GM18502 (cell line): ENCODE data around the gene PSAPL1.

Experiments used
- ATAC-seq: cut with Tn5 transposase; IDR thresholded peaks from one replicate; pipeline ENCODE4 v1.9.1; 2021; ENCODE audit warnings: mild to moderate bottlenecking; ENCODE audit not compliant: unreplicated experiment, poor library complexity

Gene PSAPL1

GRCh38 chr4:7384929-7385890 is 49.5 kb downstream of the PSAPL1 start:
- no peak for ATAC-seq

DNA sequence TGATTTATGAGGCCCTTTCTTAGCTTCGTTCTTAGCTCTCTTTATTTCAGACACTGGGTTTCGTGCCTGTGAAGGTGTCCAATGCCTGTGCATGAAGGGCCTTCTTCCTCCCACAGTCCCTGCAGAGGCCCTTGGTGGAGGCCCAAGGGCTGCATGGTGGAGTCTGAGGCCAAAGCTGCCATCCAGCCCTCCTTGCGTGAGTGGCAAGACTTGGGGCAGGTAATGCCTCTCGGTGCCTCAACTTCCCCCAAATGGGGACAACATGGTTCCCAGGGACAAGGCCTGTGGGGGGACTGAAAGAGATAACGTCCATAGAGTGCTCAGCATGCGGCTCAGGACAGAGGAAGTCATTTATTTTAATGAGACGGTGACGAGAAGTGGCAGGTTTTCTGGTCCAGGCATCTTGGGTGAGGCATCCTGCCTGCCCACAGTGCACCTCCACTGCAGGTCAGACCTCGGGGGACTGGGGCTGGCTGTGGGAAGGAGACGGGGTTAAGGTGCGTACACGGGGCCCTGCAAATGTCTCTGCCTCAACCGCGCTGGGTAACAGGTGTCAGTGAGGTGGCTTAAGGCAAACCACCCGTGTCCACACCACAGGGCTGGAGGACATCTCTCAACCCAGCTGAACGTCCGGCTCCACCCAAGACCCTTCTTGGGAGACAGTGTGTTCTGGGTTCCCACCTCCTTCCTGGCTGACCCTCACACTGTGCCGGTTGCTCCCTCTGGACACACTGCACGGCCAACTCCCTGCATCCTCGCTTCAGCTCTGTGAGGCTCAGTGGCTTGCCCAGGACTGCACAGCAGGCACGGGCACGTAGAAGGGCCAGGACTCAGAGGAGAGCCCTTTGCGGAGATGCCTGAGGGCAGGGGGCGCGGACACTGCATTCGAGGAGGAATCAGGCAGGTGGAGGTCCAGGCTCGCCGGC is 50.5 kb downstream of the PSAPL1 start:
- ATAC-seq, result no peak

GRCh38 chr4:7383266-7383665 is 51.5 kb downstream of the PSAPL1 start:
- ATAC-seq, result no peak

- ATAC-seq, result no peak
Measured at GRCh38 chr4:7382634-7383014, 52.1 kb downstream of the PSAPL1 start.

DNA sequence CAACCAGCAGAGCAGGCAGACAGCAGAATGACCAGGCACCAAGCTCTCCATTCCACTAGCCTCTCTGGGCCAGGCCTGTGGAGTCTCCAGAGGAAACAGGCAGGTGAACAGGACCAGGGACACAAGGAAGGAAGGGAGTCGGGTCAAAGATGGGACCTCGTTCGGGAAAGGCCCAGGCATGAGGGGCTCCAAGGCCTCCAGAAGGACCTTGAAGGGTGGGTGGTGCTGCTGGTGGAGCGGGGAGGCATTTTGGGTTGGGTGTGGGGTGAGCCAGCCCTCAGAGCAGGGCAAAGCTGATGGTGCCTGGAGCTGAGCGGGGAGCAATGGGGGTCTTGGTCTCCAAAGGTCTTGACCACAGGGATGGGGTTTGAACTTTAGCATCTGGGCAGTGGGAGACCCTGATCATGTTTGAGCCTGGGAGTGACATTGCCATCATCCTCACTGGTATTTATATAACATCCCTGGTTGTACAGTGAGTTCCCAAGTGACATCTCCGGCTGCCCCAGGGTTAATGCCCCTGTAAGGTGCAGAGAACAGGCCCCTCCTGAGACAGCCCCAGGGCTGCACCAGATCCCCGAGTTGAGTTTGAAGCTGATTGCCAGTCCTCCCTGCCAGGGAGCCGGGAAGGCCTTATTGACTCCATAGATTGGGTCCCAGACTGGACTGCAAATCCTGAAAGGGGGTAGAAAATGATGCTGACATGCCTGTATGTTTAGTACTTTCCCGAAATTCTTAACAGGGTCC is 52.7 kb downstream of the PSAPL1 start:
- ATAC-seq, result no peak

GRCh38 chr4:7381221-7381889 is 53.4 kb downstream of the PSAPL1 start:
- ATAC-seq, result no peak
